GM18858 (cell line): ENCODE measurements around the gene HDGFL2.

Source experiments
- ATAC-seq: cut with Tn5 transposase; IDR thresholded peaks from one replicate; pipeline ENCODE4 v1.9.1; 2021; ENCODE audit not compliant: unreplicated experiment

HDGFL2 gene

GRCh38 chr19:4472174-4472974 is at the start of gene HDGFL2:
Gene HDGFL2, plus strand, starts transcription at chr19:4472297. Its CDS starts 54 bp downstream, at chr19:4472351.
- ATAC-seq: no peak

GRCh38 chr19:4423416-4424126 is 48.5 kb upstream of the HDGFL2 start:
- no peak for ATAC-seq

GRCh38 chr19:4425537-4425936 is 46.6 kb upstream of the HDGFL2 start:
- no peak for ATAC-seq

- ATAC-seq: no peak
Observed at GRCh38 chr19:4428326-4428975, 43.6 kb upstream of the HDGFL2 start.

GRCh38 chr19:4429256-4429655 is 42.8 kb upstream of the HDGFL2 start:
- ATAC-seq: no peak

- ATAC-seq: no peak
Observed at GRCh38 chr19:4429771-4430171, 42.3 kb upstream of the HDGFL2 start.

- no peak for ATAC-seq
Observed at GRCh38 chr19:4430760-4431159, 41.3 kb upstream of the HDGFL2 start.

GRCh38 chr19:4431296-4431695 is 40.8 kb upstream of the HDGFL2 start:
- ATAC-seq: no peak

GRCh38 chr19:4431808-4432674 is 40.1 kb upstream of the HDGFL2 start:
- ATAC-seq: no peak

GRCh38 chr19:4432918-4433506 is 39.1 kb upstream of the HDGFL2 start:
- no peak for ATAC-seq

- no peak for ATAC-seq
Observed at GRCh38 chr19:4434391-4434790, 37.7 kb upstream of the HDGFL2 start.

- no peak for ATAC-seq
Observed at GRCh38 chr19:4436231-4436630, 35.9 kb upstream of the HDGFL2 start.

GRCh38 chr19:4437103-4437502 is 35.0 kb upstream of the HDGFL2 start:
- ATAC-seq: no peak

- no peak for ATAC-seq
Observed at GRCh38 chr19:4439243-4439642, 32.9 kb upstream of the HDGFL2 start.

GRCh38 chr19:4441994-4442818 is 29.9 kb upstream of the HDGFL2 start:
- ATAC-seq: no peak

- ATAC-seq: no peak
Observed at GRCh38 chr19:4442819-4443146, 29.3 kb upstream of the HDGFL2 start.

GRCh38 chr19:4443188-4443587 is 28.9 kb upstream of the HDGFL2 start:
- no peak for ATAC-seq

GRCh38 chr19:4443966-4444764 is 27.9 kb upstream of the HDGFL2 start:
- no peak for ATAC-seq
